GM18868 (cell line): ENCODE results near the gene SMAD3.
A peak's percentile ranks its signal among the peaks of the same experiment; 100 is the strongest.

ENCODE experiments used
- ATAC-seq: cut with Tn5 transposase; IDR thresholded peaks from one replicate; pipeline ENCODE4 v1.9.1; 2021; ENCODE audit warnings: mild to moderate bottlenecking, moderate library complexity; ENCODE audit not compliant: unreplicated experiment

Gene SMAD3

GRCh38 chr15:67095912-67096311 is 30.5 kb downstream of the SMAD3 start:
- ATAC-seq: no peak

- no peak for ATAC-seq
Measured at GRCh38 chr15:67096546-67097294, 31.3 kb downstream of the SMAD3 start.

GRCh38 chr15:67097424-67097823 is 32.0 kb downstream of the SMAD3 start:
- no peak for ATAC-seq

GRCh38 chr15:67097930-67098740 is 32.7 kb downstream of the SMAD3 start:
- ATAC-seq: no peak

- no peak for ATAC-seq
Measured at GRCh38 chr15:67098768-67099282, 33.4 kb downstream of the SMAD3 start.

- no peak for ATAC-seq
Measured at GRCh38 chr15:67100124-67100791, 34.9 kb downstream of the SMAD3 start.

- ATAC-seq: peak; percentile 68
Measured at GRCh38 chr15:67100801-67101581, 35.6 kb downstream of the SMAD3 start.

GRCh38 chr15:67101911-67102598 is 36.7 kb downstream of the SMAD3 start:
- ATAC-seq: no peak

- no peak for ATAC-seq
Measured at GRCh38 chr15:67102599-67102929, 37.2 kb downstream of the SMAD3 start.

- ATAC-seq: no peak
Measured at GRCh38 chr15:67103021-67103420, 37.6 kb downstream of the SMAD3 start.

- no peak for ATAC-seq
Measured at GRCh38 chr15:67103432-67103831, 38.0 kb downstream of the SMAD3 start.

GRCh38 chr15:67103869-67104268 is 38.5 kb downstream of the SMAD3 start:
- ATAC-seq: no peak

GRCh38 chr15:67104510-67104909 is 39.1 kb downstream of the SMAD3 start:
- no peak for ATAC-seq

- no peak for ATAC-seq
Measured at GRCh38 chr15:67105065-67105951, 39.9 kb downstream of the SMAD3 start.

- ATAC-seq: no peak
Measured at GRCh38 chr15:67105991-67106763, 40.8 kb downstream of the SMAD3 start.

GRCh38 chr15:67106764-67107013 is 41.3 kb downstream of the SMAD3 start:
- no peak for ATAC-seq

- no peak for ATAC-seq
Measured at GRCh38 chr15:67107014-67107812, 41.8 kb downstream of the SMAD3 start.
